ENCODE results near the gene FKRP.

Gene FKRP

GRCh38 chr19:46732172-46732938 is 13.5 kb upstream of the FKRP start:
- DNase-seq = no peak

GRCh38 chr19:46732966-46733689 is 12.7 kb upstream of the FKRP start:
- no peak for DNase-seq

- no peak for DNase-seq
Measured at GRCh38 chr19:46733690-46734292, 12.1 kb upstream of the FKRP start.

GRCh38 chr19:46736531-46737297 is 9.1 kb upstream of the FKRP start:
- DNase-seq = no peak

- DNase-seq = no peak
Measured at GRCh38 chr19:46737298-46737654, 8.6 kb upstream of the FKRP start.

- no peak for DNase-seq
Measured at GRCh38 chr19:46737761-46738171, 8.1 kb upstream of the FKRP start.

- peak; percentile 29 for DNase-seq
Measured at GRCh38 chr19:46739290-46739771, 6.5 kb upstream of the FKRP start.

- DNase-seq = no peak
Measured at GRCh38 chr19:46741447-46741846, 4.4 kb upstream of the FKRP start.

GRCh38 chr19:46742926-46743480 is 2.9 kb upstream of the FKRP start:
- no peak for DNase-seq

GRCh38 chr19:46744005-46744691 is 1.7 kb upstream of the FKRP start:
- DNase-seq = no peak

- DNase-seq = no peak
Measured at GRCh38 chr19:46745030-46745429, 827 bp upstream of the FKRP start.

GRCh38 chr19:46746281-46747057 is 612 bp downstream of the FKRP start, which contains the start of gene STRN4:
Gene STRN4, minus strand, starts transcription at chr19:46746450. Its CDS starts 20 bp downstream, at chr19:46746430.
- DNase-seq = peak; percentile 49

- DNase-seq = no peak
Measured at GRCh38 chr19:46748325-46749109, 2.7 kb downstream of the FKRP start.

- DNase-seq = peak; percentile 26
Measured at GRCh38 chr19:46753420-46754155, 7.7 kb downstream of the FKRP start.

- no peak for DNase-seq
Measured at GRCh38 chr19:46755077-46755852, 9.4 kb downstream of the FKRP start.

GRCh38 chr19:46755853-46756543 is 10.1 kb downstream of the FKRP start:
- no peak for DNase-seq

- no peak for DNase-seq
Measured at GRCh38 chr19:46756544-46756888, 10.7 kb downstream of the FKRP start.

GRCh38 chr19:46759206-46759605 is 13.3 kb downstream of the FKRP start:
- no peak for DNase-seq
